GM19463 (cell line): ENCODE data around the gene PDCD2L.
"Not testable (repeated sequence)": the region's sequence is repeated elsewhere in the genome, so short reads cannot be mapped to it uniquely, and the experiment has no call there.

Source experiments
- ATAC-seq: cut with Tn5 transposase; IDR thresholded peaks from one replicate; pipeline ENCODE4 v1.9.1; 2021; ENCODE audit warnings: mild to moderate bottlenecking, moderate library complexity; ENCODE audit not compliant: unreplicated experiment

Gene PDCD2L

DNA sequence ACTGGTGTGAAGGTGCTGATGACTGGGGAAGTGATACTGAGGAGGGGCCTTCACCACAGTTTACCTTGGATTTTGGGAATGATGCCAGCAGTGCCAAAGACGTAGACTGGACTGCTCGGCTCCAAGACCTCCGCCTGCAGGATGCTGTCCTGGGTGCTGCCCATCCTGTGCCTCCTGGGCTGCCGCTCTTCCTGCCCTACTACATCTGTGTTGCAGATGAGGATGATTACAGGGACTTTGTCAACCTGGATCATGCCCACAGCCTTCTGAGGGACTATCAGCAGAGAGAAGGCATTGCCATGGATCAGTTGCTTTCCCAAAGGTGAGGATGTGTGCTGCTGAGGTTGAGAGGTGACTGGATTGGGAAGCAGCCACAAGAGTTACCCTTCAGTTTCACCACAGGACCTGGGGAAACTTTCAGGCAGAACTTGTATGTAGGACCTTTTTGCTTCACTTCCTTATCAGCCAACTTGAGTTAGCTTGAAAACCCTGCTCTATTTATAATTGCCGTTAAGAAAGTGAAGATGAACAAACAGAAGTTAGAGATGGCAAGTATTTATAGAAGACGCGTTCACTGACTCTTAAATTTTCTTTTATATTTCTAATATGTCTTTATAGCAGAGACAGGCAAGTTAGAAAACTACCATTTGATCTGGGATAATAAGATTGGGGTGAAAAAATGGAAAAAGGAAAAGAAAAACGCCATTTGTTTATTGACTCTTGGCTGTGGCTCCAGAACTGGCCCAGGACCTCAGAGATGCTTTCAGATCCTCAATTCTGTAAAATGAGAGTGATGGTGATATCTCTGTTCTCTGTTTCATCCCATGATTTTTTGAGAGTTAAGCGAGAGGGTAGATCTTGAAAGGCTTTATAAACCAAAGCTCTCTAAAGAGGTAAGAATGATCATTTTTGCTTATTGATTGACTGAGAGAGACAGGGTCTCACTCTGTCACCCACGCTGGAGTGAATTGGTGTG, 5.3 kb downstream of the PDCD2L start:
- no peak for ATAC-seq

DNA sequence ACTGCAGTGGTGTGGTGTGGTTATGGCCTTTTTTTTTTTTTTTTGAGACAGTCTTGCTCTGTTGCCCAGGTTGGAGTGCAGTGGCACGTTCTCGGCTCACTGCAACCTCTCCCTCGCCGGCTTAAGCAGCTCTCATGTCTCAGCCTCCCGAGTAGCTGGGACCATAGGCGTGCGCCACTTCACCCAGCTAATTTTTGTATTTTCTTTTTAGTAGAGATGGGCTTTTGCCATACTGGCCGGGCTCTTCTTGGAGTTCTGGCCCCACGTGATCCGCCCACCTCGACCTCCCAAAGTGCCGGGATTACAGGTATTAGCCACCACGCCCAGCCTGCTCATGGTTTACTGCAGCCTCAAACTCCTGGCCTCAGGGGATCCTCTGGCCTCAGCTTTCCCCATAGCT, 7.0 kb downstream of the PDCD2L start:
- no peak for ATAC-seq

DNA sequence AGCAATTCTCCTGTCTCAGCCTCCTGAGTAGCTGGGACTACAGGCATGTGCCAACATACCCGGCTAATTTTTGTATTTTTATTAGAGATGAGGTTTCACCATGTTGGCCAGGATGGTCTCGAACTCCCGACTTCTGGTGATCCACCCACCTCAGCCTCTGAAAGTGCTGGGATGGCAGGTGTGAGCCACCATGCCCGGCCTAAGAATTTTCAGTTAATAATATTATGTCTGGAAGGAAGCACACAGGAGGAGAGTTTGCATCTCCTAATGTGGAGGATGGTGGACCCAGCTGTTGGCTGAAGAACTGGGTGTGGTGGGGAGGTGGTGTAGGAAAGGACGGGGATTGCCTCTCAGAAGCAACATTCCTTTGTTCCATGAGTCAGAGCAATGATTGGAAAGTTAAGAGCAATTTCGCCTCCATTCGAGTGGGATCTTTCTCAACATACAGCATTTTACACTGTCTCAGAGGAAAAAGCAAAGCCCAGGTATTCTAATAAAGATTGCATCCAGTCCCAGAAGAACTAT, 11.9 kb downstream of the PDCD2L start:
- no peak for ATAC-seq

DNA sequence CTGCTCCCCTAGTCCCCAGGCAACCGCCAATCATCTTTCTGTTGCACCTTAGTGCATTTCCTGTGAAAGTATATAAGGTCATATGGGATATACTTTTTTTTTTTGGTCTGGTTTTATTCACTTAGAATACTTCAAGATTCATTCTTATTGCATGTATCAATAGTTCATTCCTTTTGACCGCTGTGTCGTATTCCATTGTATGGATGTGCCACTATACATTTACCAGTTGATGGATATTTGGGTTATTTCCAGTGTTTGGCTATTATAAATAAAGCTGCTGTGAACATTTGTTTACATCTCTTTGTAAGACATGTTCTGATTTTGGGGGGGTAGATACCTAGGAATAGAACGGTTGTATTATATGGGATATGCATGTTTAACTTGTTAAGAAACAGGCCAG, 14.1 kb downstream of the PDCD2L start:
- ATAC-seq, result no peak

DNA sequence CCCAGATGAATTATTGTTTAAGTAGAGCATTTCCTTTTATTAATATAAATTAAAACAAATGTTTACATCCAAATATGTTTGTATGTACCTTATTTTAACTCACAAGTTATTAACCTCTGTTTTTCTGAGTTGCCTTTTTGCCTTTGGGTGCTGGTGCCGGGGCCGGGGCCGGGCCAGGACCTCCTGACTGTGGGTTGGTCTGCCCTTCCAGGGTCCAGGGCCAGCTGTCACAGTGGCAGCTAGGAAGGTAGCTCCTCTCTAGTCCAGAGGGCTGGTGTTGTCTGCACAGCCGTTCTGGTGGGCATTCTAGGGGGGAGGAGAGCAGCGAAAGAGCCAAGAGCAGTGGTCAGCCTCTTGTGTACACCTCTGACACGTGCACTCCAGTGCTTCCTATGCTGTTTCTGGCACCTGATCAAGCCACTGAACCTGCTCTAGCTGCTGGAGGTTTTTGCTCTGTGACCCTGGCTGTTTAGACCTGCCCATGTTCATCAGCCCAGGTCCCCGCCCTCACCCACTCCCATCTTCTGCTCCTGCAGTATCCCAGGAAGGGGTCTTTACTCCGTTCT, 22.0 kb downstream of the PDCD2L start:
- no peak for ATAC-seq

DNA sequence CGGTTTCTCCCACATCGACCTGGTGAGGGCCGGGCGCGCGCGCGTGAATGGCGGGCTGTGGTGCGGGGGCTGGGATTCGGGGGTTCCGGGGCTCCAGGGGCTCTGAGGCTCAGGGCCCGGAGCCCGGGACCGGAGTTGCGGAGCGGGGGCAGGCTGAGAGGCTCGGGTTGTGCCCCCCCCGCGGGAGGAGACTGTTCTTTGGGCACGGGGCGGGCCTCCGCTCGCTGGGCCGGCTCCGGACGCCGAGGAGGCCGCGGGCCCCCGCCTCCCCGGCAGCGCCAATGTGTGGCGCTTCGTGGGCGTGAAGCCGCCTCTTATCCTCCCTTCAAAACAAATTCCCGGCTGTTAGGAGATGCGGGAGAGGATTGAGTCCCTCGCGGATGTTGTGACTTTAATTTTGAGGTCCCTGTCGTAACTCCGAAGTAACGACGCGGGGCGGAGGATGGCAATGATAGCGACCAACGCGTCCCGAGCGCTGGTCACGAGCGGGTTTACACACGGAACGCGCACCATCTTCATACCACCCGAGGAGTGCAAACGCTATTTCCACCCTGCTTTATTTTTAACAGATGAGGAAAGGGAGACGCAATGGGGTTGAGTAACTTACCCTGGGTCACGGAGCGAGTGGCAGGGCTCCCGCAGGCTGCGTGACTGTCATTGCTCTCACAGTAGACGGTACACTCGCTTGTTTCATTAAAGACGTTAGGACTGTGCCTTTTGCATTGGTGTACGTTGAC, 24.5 kb downstream of the PDCD2L start:
- peak; percentile 52 for ATAC-seq

- no peak for ATAC-seq
These were observed 25.4 kb downstream of the PDCD2L start for GRCh38 chr19:34429553-34429952.

DNA sequence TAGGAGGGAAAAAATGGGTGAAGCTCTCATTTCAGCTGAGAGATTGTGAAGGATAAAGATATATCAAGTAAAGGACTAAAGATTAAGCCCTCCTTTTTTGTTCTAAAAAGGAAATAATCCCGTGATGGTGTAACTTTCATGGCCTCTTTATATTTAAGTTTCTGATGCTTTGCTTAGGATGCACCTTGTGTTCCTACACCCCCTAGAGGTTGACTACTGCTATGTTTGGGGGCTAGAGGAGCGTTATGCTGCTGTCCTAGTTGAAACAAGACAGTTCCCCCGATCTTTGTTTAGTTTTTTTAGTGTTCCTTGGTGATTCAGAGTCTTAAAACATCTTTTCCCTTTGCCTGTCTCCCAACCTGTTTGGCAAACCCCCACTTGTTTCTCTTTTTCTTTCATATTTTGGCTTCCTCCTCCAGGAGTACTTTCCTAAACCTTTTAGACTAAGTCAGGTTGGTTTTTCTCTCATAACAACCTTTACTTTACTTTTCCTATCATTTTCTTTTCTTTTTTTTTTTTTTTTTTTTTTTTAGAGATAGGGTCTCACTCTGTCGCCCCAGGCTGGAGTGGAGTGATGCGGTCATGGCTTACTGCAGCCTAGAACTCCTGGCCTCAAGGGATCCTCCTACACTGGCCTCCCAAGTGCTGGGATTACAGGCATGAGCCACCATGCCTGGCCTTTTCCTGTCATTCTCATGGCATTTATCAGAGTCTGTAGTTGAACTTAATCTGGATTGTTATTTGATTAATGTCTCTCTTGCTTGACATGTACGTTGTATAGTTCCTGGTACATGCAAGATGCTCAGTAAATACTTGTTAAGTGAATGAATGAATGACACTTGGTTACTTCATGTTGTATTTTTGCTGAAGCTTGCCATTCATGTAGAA, 26.8 kb downstream of the PDCD2L start:
- no peak for ATAC-seq

DNA sequence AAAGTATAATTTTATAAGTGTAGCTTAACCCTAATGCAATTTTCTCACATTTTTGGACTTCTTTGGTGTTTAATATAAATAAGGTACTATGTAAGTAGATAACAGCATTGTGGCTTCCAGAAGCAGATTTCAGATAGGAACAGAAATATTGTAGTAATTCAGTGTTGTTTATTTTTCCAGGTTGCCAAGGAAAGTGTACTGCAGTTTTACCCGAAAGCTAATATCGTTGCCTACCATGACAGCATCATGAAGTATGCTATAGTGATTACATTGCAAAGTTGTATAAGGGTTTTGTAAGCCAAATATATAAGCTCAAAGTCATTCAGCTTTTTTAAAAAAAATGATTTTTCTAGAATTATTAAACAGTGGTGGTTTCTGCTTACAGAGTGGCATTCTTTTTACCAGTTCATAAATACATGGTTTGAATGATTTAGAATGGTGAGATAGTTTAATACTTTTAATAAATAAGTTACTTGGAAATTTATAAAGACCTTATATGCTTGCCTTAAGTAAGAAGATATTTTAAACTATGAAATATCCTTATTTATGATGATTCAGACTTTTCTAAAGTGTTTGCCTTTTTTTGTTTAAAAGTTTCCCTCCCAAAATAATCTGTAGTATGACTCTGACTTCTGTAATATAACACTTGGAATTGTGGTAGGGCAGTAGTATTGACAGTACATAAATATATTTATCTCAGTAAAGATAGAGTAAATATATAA, 27.6 kb downstream of the PDCD2L start:
- no peak for ATAC-seq

DNA sequence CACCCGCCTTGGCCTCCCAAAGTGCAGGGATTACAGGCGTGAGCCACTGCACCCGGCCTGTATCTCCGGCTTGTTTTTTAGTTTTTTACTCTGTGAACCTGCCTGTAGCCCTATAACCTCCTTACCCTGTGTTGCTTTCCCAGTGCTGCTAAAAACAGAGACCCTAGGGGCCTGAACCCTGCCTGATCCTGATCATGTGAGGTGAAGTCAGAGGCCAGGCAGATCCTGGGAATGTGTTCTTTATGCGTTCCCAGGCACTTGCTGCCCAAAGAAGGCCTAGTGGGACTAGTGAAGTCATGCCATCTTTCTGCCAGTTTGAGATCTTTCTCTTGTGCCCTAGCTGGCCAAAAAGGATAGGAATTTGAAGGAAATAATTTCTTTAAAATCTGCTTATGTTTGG, 28.6 kb downstream of the PDCD2L start:
- ATAC-seq, result no peak

DNA sequence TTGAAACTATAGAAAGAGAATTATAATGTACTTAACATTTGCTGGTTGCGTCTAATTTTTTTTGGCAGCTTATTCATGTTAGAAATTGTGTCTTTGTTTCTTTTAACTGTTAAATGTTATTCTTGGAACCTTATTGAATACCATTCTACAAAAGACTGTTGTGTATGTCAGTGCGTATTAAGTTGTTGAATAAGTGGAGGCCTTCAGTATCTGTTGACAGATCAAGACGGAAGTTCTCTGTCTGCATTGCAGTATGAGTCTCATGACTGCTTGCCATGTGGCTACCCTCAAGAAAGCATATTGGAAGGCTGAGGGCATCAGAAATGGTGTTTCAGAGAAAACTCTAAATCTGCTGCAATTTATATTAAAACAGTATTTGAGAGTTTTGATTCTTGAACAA, 32.5 kb downstream of the PDCD2L start:
- no peak for ATAC-seq

DNA sequence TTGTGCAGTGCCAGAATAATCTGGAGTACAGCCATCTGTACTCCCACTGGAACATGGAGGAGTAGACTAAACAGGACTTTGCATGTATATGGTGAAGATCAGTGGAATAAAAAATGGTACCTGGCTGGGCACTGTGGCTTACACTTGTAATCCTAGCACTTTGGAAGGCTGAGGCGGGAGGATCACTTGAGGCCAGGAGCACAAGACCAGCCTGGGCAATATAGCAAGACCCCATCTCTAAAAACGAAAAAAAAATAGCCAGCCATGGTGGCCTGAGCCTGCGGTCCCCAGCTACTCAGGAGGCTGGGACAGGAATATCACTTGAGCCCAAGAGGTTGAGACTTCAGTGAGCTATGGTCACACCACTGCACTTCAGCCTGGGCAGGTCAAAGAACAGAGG, 44.0 kb downstream of the PDCD2L start:
- no peak for ATAC-seq

- no peak for ATAC-seq
These were observed 48.5 kb downstream of the PDCD2L start for GRCh38 chr19:34452723-34453122.

GRCh38 chr19:34454091-34454490, 49.9 kb downstream of the PDCD2L start:
- no peak for ATAC-seq

GRCh38 chr19:34454685-34455084, 50.5 kb downstream of the PDCD2L start:
- ATAC-seq, result no peak

GRCh38 chr19:34455783-34456480, 51.7 kb downstream of the PDCD2L start:
- not testable (repeated sequence) for ATAC-seq

GRCh38 chr19:34457446-34457845, 53.2 kb downstream of the PDCD2L start:
- ATAC-seq, result no peak

GRCh38 chr19:34458677-34459076, 54.5 kb downstream of the PDCD2L start:
- no peak for ATAC-seq

DNA sequence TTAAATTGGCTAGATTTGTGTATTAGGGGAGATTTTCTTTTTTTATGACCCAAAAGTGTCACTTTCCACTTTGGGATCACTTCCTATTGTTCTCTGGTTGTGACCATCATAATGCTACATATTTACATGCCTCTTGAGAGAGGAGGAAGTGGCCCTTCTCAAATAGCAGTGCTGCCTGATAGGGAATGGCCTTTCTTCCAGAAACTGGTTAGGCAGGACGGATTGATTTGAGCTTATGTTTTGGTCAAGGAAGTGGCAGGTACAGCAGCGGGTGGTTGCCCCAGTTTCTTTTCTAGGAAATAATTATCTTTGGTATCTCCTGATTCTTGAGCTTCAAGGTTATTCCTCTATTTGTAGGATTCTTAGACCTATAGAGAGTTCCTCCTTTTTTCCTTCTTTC, 55.4 kb downstream of the PDCD2L start:
- no peak for ATAC-seq
